Left lung (tissue), 10 donors: ENCODE measurements around the gene EML4. TPM values are rescaled to one million over a fixed set of nuclear protein-coding genes. Genes with fewer than 3 reads are reported as not detected.

Experiments used
- ATAC-seq: fragments of 200-7000 bp; cut with Tn5 transposase; one replicate; pipeline ENCODE4 v1.9.1; 2020; ENCODE audit warnings: moderate library complexity
- DNase-seq, 4 donors: peaks; one replicate each; pipeline ENCODE4 v3.0.0-alpha.2; 2013 to 2020
- H3K27ac ChIP-seq, 2 donors: fragments of 200-600 bp; sonication (generic) in 1 of 2; one replicate each; pipeline versions ENCODE4 v1.5.0 to v1.8.0; 2020 to 2021
- H3K27me3 ChIP-seq, 2 donors: fragments of 200-600 bp; sonication (generic) in 1 of 2; one replicate each; pipeline versions ENCODE4 v1.5.0 to v1.8.0; 2020 to 2021
- H3K36me3 ChIP-seq, 2 donors: fragments of 200-600 bp; sonication (generic) in 1 of 2; one replicate each; pipeline versions ENCODE4 v1.5.0 to v1.8.0; 2020 to 2021
- H3K4me1 ChIP-seq, 2 donors: fragments of 200-600 bp; one replicate each; pipeline ENCODE4 v1.8.0; 2021
- H3K4me3 ChIP-seq, 2 donors: fragments of 200-600 bp; sonication (generic) in 1 of 2; one replicate each; pipeline versions ENCODE4 v1.5.0 to v1.8.0; 2020 to 2021; ENCODE audit warnings: mild to moderate bottlenecking in 1 of 2
- H3K9me3 ChIP-seq, 2 donors: fragments of 200-600 bp; sonication (generic) in 1 of 2; one replicate each; pipeline versions ENCODE4 v1.5.0 to v1.8.0; 2020 to 2021
- CTCF ChIP-seq, 2 donors: fragments of 200-600 bp; sonication (generic) in 1 of 2; IDR thresholded peaks; one replicate each; pipeline versions ENCODE4 v1.5.0 to v1.8.0; 2021; ENCODE audit warnings: antibody characterized with exemption in 2 of 2
- intact Hi-C, 2 donors: fragments of 100-400 bp; cut with DNase I; formaldehyde crosslinking; loops; one replicate each; pipeline versions ENCODE4 v1.11.2 to v1.14.2; 2022
- polyA plus RNA-seq, 6 donors: library from polyadenylated mRNA; unstranded; fragments of 120-200 nt; gene quantifications; one replicate each; pipeline ENCODE4 v1.2.1, GENCODE V29; 2013; ENCODE audit not compliant: insufficient read length in 6 of 6
- total RNA-seq, 2 donors: library from RNA; stranded (reverse); fragmentation: NEBNext Ultra II Directional; extraction: Animal tissue kit (Norgen Biotek cat#: 25700); gene quantifications; one replicate each; pipeline ENCODE4 v1.2.1, GENCODE V29; 2021
- donor health status: DM: no; HTN: yes; CAD: no.
- donor health status: DM: no; HTN: no; CAD: no.

The EML4 gene
- total and polyA plus RNA-seq, 8 donors: 77.5 to 110 (median 89.5) TPM

- H3K4me3 ChIP-seq: peak overlapping the region; percentile 80 to 90
- H3K27ac ChIP-seq: peak overlapping the region; percentile 94
- no peaks in the 10 kb centered on the region for H3K36me3 ChIP-seq
- DNase-seq (no peak), ATAC-seq (peak; percentile 3)
- peaks cover 19 to 42% of the 10 kb centered on the region in 2 donors for H3K4me1 ChIP-seq
- H3K9me3 ChIP-seq: no peaks in the 10 kb centered on the region
- TF ChIP-seq CTCF (IDR thresholded peaks at IDR 0.05): no peak
- no peaks in the 10 kb centered on the region for H3K27me3 ChIP-seq
- intact Hi-C loops: loop anchor here in 1 of 2 donors (10.0 kb wide), 1 partner anchor 256 kb away; no protein-coding TSS in a partner anchor
These were observed 191.3 kb downstream of the EML4 start for GRCh38 chr2:42360493-42360889.

- peaks cover 19 to 42% of the 10 kb centered on the region in 2 donors for H3K4me1 ChIP-seq
- intact Hi-C loops: loop anchor here in 1 of 2 donors (10.0 kb wide), 1 partner anchor 256 kb away; no protein-coding TSS in a partner anchor
- H3K27ac ChIP-seq: peak within 1 kb of the TSS; percentile 94
- H3K9me3 ChIP-seq: no peaks in the 10 kb centered on the region
- no peak for TF ChIP-seq CTCF (IDR thresholded peaks at IDR 0.05)
- peak; percentile 98 to 99 (median 98) for DNase-seq
- peak; percentile 99 for ATAC-seq
- H3K36me3 ChIP-seq: no peaks in the 10 kb centered on the region
- no peaks in the 10 kb centered on the region for H3K27me3 ChIP-seq
- H3K4me3 ChIP-seq: peak within 1 kb of the TSS; percentile 80 to 90
These were observed 192.0 kb downstream of the EML4 start, which contains the start of gene COX7A2L for GRCh38 chr2:42360890-42361727. Gene COX7A2L (minus strand): TSS chr2:42361217. CDS start chr2:42361161, 56 bp downstream.

GRCh38 chr2:42361728-42362283 is 192.7 kb downstream of the EML4 start:
- H3K27ac ChIP-seq: peak overlapping the region; percentile 94
- intact Hi-C loops: loop anchor here in 1 of 2 donors (10.0 kb wide), 1 partner anchor 257 kb away; no protein-coding TSS in a partner anchor
- no peaks in the 10 kb centered on the region for H3K9me3 ChIP-seq
- peak overlapping the region in 1 of 2 donors; percentile 80 for H3K4me3 ChIP-seq
- no peaks in the 10 kb centered on the region for H3K27me3 ChIP-seq
- TF ChIP-seq CTCF (IDR thresholded peaks at IDR 0.05): no peak
- peaks cover 19 to 42% of the 10 kb centered on the region in 2 donors for H3K4me1 ChIP-seq
- no peaks in the 10 kb centered on the region for H3K36me3 ChIP-seq
- ATAC-seq (no peak), DNase-seq (no peak)

GRCh38 chr2:42363413-42363812 is 194.3 kb downstream of the EML4 start:
- intact Hi-C loops: loop anchor here in 1 of 2 donors (10.0 kb wide), 1 partner anchor 259 kb away; no protein-coding TSS in a partner anchor
- TF ChIP-seq CTCF (IDR thresholded peaks at IDR 0.05): no peak
- Histone ChIP-seq H3K4me3 (no peak overlapping the region), H3K36me3 (no peaks in the 10 kb centered on the region), H3K27ac (no peak overlapping the region), H3K9me3 (no peaks in the 10 kb centered on the region), H3K4me1 (peaks cover 21 to 27% of the 10 kb centered on the region in 2 donors), H3K27me3 (no peaks in the 10 kb centered on the region)
- no peak for DNase-seq
- ATAC-seq: no peak

GRCh38 chr2:42364658-42365057 is 195.5 kb downstream of the EML4 start:
- DNase-seq (no peak), ATAC-seq (no peak)
- H3K4me1 ChIP-seq: peaks cover 15% of the 10 kb centered on the region in 2 donors
- H3K27me3 ChIP-seq: no peaks in the 10 kb centered on the region
- intact Hi-C loops: loop anchor here in 1 of 2 donors (10.0 kb wide), 1 partner anchor 260 kb away; no protein-coding TSS in a partner anchor
- no peaks in the 10 kb centered on the region for H3K36me3 ChIP-seq
- no peak overlapping the region for H3K4me3 ChIP-seq
- TF ChIP-seq CTCF (IDR thresholded peaks at IDR 0.05): no peak
- no peaks in the 10 kb centered on the region for H3K9me3 ChIP-seq
- no peak overlapping the region for H3K27ac ChIP-seq
